ENCODE measurements around the gene GADD45G. TPM values are rescaled to one million over a fixed set of nuclear protein-coding genes. Genes with fewer than 3 reads are reported as not detected.

The GADD45G gene
- total RNA-seq, 1 donor from 2014 or later = 10.9 TPM

- intact Hi-C loops (cut with micrococcal nuclease) = no loop called here
Observed at GRCh38 chr9:89648247-89649000, 43.6 kb downstream of the GADD45G start.

GRCh38 chr9:89649039-89649691 is 44.4 kb downstream of the GADD45G start:
- intact Hi-C loops (cut with micrococcal nuclease) = no loop called here

DNA sequence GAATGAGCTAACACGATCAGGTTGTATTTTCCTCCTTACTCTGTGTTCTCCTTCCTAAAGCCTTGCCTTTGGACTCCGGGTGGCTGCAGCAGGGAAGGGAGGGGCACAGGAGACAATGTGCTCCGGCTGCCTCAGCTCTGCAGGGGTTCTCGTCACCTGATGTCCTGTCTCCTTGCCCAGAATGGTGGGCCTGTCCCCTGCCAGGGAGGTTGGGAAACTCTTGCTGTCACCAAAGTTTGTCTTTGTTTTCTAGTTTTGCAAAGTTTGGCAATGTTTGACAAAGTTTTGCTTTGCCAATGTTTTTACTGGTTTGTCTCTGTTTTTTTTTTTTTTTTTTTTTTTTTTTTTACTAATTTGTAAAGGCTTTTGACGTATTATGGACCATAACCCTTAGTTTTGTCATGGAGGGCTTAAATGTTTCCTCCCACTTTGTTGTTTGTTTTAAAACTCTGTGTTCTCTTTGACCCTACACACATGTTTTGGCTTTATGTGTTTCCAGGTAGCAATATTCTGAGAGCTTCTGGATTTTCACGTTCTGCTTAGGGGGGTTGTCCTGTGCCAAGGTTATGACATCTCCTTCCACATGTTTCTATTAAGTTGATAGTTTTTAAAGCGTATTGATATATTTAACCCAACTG is 49.3 kb downstream of the GADD45G start:
- intact Hi-C loops (cut with micrococcal nuclease) = no loop called here

DNA sequence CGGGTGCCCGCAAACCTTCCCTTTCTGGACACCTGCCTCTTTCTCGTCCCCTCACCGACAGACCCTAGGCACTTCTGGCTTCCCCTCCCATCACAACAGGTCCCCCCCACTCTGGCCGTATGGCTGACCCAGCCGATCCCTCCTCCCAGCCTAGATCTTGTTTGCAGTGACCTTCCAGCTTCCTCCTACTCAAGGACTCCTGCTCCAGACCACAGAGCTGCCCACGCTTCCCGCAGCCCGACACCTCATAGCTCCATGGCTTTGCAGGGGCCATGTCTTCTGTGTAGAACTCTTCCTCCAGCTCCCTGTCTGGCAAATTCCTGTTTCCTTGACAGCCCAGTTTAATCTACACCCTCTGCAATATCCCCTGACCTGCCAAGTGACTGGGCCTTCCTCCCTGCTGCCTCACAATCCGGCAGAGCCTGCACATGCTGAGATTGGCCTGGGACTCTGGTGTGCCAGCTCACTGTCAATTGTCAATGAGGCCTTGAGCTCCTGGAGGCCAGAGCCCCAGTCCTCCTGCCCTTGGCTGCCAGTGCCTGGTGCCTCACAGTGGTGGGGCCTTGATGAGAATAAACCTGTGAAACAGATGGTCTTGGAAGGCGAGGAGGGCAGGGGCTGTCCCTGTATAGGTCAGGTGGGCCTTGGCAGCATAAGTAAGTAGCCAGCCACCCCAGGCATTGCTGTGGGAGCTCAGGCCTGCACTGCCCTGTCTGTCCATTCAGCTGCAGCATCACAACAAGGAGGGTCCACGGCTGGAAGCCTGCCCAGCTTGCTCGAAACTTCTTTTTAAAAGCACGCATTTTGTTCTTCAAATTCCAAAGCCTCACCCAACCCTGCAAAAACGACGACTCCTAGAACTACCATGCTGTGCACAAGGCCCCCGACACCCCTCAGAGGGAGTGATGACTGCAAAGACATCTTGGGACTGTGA is 50.5 kb downstream of the GADD45G start:
- intact Hi-C loops (cut with micrococcal nuclease) = loop anchor here (5.0 kb wide), 2 partner anchors 47 to 53 kb away; no protein-coding TSS in a partner anchor

Other genes with a start within 250 kb of the GADD45G start
- gene SEMA4D, start 106.9 kb upstream of the GADD45G start, total RNA-seq = 458 TPM in 2 replicates